Uterus (tissue), 2 donors: ENCODE data around the gene STX4.

Experiments used
- CTCF ChIP-seq, 4 experiments: fragments of 200-600 bp in 2 of 4; fragments of 450-650 bp in 2 of 4; sonication (generic) in 2 of 4; IDR thresholded peaks; one replicate each; pipeline ENCODE4 v1.5.1; 2016 to 2019; ENCODE audit warnings: antibody characterized with exemption in 4 of 4, mild to moderate bottlenecking in 2 of 4, moderate library complexity in 1 of 4
- POLR2A ChIP-seq, 2 donors: fragments of 450-650 bp; IDR thresholded peaks; one replicate each; pipeline ENCODE4 v1.6.1; 2016; ENCODE audit warnings: antibody characterized with exemption in 2 of 2, mild to moderate bottlenecking in 1 of 2, moderate library complexity in 1 of 2

DNA sequence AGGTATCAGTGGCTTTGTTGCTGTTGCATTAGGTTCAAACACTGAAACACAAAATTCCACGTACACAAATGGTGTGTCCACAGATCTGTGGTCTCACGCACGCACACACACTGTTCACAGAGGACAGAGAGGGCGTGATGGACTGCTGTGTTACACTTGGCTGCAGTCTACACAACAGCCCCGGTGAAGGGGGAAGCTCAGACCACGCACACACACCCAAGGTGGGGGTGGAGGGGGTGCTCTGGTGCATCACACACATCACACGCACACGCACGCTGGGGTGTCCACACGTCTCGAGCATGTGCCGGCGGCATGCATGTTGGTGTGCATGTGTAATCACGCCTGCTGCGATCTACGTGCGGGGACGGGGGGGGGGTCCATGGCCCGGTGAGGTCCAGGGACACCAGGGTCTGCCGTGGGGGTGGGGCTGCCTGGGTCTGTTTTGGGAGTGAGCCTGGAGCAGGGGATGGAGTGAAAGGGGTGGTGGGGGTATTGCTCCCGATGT lies 41.0 kb upstream of the STX4 start:
- no peak for TF ChIP-seq CTCF (IDR thresholded peaks at IDR 0.05)
- no peak for TF ChIP-seq POLR2A (IDR thresholded peaks at IDR 0.05)
